ACC112 (cell line): ENCODE data around the gene AUTS2.

ENCODE experiments used
- H2AFZ ChIP-seq: fragments of 200-600 bp; sonication (generic); one replicate; pipeline ENCODE4 v1.6.0; 2017; ENCODE audit warnings: antibody characterized with exemption, low read length; ENCODE audit not compliant: unreplicated experiment
- H3K27ac ChIP-seq: fragments of 200-600 bp; sonication (generic); 2 replicates; pipeline ENCODE4 v1.5.1; 2014; ENCODE audit warnings: low read depth, mild to moderate bottlenecking, antibody characterized with exemption, low read length, moderate library complexity
- H3K27me3 ChIP-seq: fragments of 200-600 bp; sonication (generic); 2 replicates; pipeline ENCODE4 v1.6.1; 2014; ENCODE audit warnings: mild to moderate bottlenecking, antibody characterized with exemption, low read length, moderate library complexity, mixed read lengths; ENCODE audit not compliant: insufficient read depth
- H3K36me3 ChIP-seq: fragments of 200-600 bp; sonication (generic); 2 replicates; pipeline ENCODE4 v1.6.1; 2016; ENCODE audit warnings: mild to moderate bottlenecking, antibody characterized with exemption, low read length, moderate library complexity, mixed read lengths; ENCODE audit not compliant: insufficient read depth
- H3K4me1 ChIP-seq: fragments of 200-600 bp; sonication (generic); one replicate; pipeline ENCODE4 v1.6.1; 2016; ENCODE audit warnings: low read length, mixed read lengths; ENCODE audit not compliant: insufficient read depth, unreplicated experiment, control insufficient read depth
- H3K4me3 ChIP-seq: fragments of 200-600 bp; sonication (generic); 2 replicates; pipeline ENCODE4 v1.5.1; 2014; ENCODE audit warnings: mild to moderate bottlenecking, low read depth, low read length
- H3K79me2 ChIP-seq: fragments of 200-600 bp; sonication (generic); one replicate; pipeline ENCODE4 v1.6.0; 2016; ENCODE audit warnings: low read length; ENCODE audit not compliant: control insufficient read depth, unreplicated experiment, insufficient read depth

AUTS2 gene

GRCh38 chr7:70563960-70564359 is 965.7 kb downstream of the AUTS2 start:
- H3K79me2 ChIP-seq = no peaks in the 10 kb centered on the region
- H3K27me3 ChIP-seq = no peaks in the 10 kb centered on the region
- no peaks in the 10 kb centered on the region for H3K4me1 ChIP-seq
- no peak overlapping the region for H2AFZ ChIP-seq
- no peak overlapping the region for H3K27ac ChIP-seq
- no peak overlapping the region for H3K4me3 ChIP-seq
- H3K36me3 ChIP-seq = no peaks in the 10 kb centered on the region

- no peak overlapping the region for H3K27ac ChIP-seq
- H3K27me3 ChIP-seq = no peaks in the 10 kb centered on the region
- no peaks in the 10 kb centered on the region for H3K4me1 ChIP-seq
- H2AFZ ChIP-seq = no peak overlapping the region
- no peak overlapping the region for H3K4me3 ChIP-seq
- no peaks in the 10 kb centered on the region for H3K36me3 ChIP-seq
- no peaks in the 10 kb centered on the region for H3K79me2 ChIP-seq
Measured at GRCh38 chr7:70565721-70566370, 967.6 kb downstream of the AUTS2 start.

GRCh38 chr7:70566671-70567070 is 968.4 kb downstream of the AUTS2 start:
- Histone ChIP-seq H3K27ac (no peak overlapping the region), H3K27me3 (no peaks in the 10 kb centered on the region), H3K79me2 (no peaks in the 10 kb centered on the region), H2AFZ (no peak overlapping the region), H3K4me1 (no peaks in the 10 kb centered on the region), H3K4me3 (no peak overlapping the region), H3K36me3 (no peaks in the 10 kb centered on the region)

- Histone ChIP-seq H3K27me3 (no peaks in the 10 kb centered on the region), H3K36me3 (no peaks in the 10 kb centered on the region), H3K4me3 (no peak overlapping the region), H3K27ac (no peak overlapping the region), H3K79me2 (no peaks in the 10 kb centered on the region), H2AFZ (no peak overlapping the region), H3K4me1 (no peaks in the 10 kb centered on the region)
Measured at GRCh38 chr7:70568674-70569334, 970.5 kb downstream of the AUTS2 start.

- H3K27ac ChIP-seq = no peak overlapping the region
- H2AFZ ChIP-seq = no peak overlapping the region
- H3K79me2 ChIP-seq = no peaks in the 10 kb centered on the region
- no peaks in the 10 kb centered on the region for H3K36me3 ChIP-seq
- H3K4me1 ChIP-seq = no peaks in the 10 kb centered on the region
- no peak overlapping the region for H3K4me3 ChIP-seq
- H3K27me3 ChIP-seq = no peaks in the 10 kb centered on the region
Measured at GRCh38 chr7:70569335-70569819, 971.1 kb downstream of the AUTS2 start.

GRCh38 chr7:70570029-70570428 is 971.8 kb downstream of the AUTS2 start:
- Histone ChIP-seq H3K79me2 (no peaks in the 10 kb centered on the region), H3K4me3 (no peak overlapping the region), H3K4me1 (no peaks in the 10 kb centered on the region), H3K36me3 (no peaks in the 10 kb centered on the region), H2AFZ (no peak overlapping the region), H3K27me3 (no peaks in the 10 kb centered on the region), H3K27ac (no peak overlapping the region)

GRCh38 chr7:70570961-70571360 is 972.7 kb downstream of the AUTS2 start:
- no peak overlapping the region for H2AFZ ChIP-seq
- no peaks in the 10 kb centered on the region for H3K79me2 ChIP-seq
- H3K27ac ChIP-seq = no peak overlapping the region
- H3K4me3 ChIP-seq = no peak overlapping the region
- no peaks in the 10 kb centered on the region for H3K27me3 ChIP-seq
- no peaks in the 10 kb centered on the region for H3K4me1 ChIP-seq
- H3K36me3 ChIP-seq = no peaks in the 10 kb centered on the region

GRCh38 chr7:70571403-70571934 is 973.2 kb downstream of the AUTS2 start:
- H2AFZ ChIP-seq = no peak overlapping the region
- no peaks in the 10 kb centered on the region for H3K36me3 ChIP-seq
- no peaks in the 10 kb centered on the region for H3K79me2 ChIP-seq
- H3K27me3 ChIP-seq = no peaks in the 10 kb centered on the region
- H3K4me1 ChIP-seq = no peaks in the 10 kb centered on the region
- no peak overlapping the region for H3K27ac ChIP-seq
- no peak overlapping the region for H3K4me3 ChIP-seq

- no peaks in the 10 kb centered on the region for H3K79me2 ChIP-seq
- H3K36me3 ChIP-seq = no peaks in the 10 kb centered on the region
- H3K27ac ChIP-seq = no peak overlapping the region
- no peaks in the 10 kb centered on the region for H3K27me3 ChIP-seq
- H3K4me1 ChIP-seq = no peaks in the 10 kb centered on the region
- H2AFZ ChIP-seq = no peak overlapping the region
- H3K4me3 ChIP-seq = no peak overlapping the region
Measured at GRCh38 chr7:70571961-70572360, 973.7 kb downstream of the AUTS2 start.

GRCh38 chr7:70572571-70572970 is 974.3 kb downstream of the AUTS2 start:
- Histone ChIP-seq H3K27ac (no peak overlapping the region), H2AFZ (no peak overlapping the region), H3K4me1 (no peaks in the 10 kb centered on the region), H3K79me2 (no peaks in the 10 kb centered on the region), H3K4me3 (no peak overlapping the region), H3K27me3 (no peaks in the 10 kb centered on the region), H3K36me3 (no peaks in the 10 kb centered on the region)
